ENCODE measurements around the gene HS1BP3.

GRCh38 chr2:20647211-20647610, 3.7 kb downstream of the HS1BP3 start:
- TF ChIP-seq, protein P1, sequence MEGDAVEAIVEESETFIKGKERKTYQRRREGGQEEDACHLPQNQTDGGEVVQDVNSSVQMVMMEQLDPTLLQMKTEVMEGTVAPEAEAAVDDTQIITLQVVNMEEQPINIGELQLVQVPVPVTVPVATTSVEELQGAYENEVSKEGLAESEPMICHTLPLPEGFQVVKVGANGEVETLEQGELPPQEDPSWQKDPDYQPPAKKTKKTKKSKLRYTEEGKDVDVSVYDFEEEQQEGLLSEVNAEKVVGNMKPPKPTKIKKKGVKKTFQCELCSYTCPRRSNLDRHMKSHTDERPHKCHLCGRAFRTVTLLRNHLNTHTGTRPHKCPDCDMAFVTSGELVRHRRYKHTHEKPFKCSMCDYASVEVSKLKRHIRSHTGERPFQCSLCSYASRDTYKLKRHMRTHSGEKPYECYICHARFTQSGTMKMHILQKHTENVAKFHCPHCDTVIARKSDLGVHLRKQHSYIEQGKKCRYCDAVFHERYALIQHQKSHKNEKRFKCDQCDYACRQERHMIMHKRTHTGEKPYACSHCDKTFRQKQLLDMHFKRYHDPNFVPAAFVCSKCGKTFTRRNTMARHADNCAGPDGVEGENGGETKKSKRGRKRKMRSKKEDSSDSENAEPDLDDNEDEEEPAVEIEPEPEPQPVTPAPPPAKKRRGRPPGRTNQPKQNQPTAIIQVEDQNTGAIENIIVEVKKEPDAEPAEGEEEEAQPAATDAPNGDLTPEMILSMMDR (conservative IDR thresholded peaks at IDR 0.05; ENCODE audit: low read depth, low read length), result no peak
- no peak for TF ChIP-seq CHD1 (IDR thresholded peaks at IDR 0.05; ENCODE audit: low read depth, low read length)
- TF ChIP-seq POLR2A (IDR thresholded peaks at IDR 0.05; ENCODE audit: low read depth, low read length), result no peak
